ENCODE measurements around the gene L3MBTL4. TPM values are rescaled to one million over a fixed set of nuclear protein-coding genes. Genes with fewer than 3 reads are reported as not detected.

L3MBTL4 gene
- polyA plus RNA-seq, 1 of the 3 experiments (the other 2 are of a cell fraction): 0.02 TPM

DNA sequence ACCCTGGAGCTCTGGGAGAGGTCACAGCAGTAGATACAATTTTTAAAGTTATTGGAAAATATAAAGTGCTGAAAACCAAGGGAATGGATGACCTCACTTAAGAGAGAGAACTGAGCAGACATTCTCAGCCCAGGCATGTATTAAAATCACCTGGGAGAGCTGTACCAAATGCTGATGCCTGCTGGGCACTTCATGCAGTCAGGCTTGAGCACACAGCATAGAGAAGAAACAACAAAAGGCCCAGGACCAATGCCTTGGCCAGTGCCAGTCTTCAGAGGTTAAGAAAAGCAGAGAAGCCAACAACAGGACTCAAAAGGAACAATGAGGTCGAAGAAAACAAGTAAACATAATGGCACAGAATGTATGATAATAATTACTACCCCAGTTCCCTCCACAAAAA lies 211.8 kb downstream of the L3MBTL4 start:
- ChIA-PET POLR2A (no interaction called here), CTCF (no interaction called here)
- no peaks in the 10 kb centered on the region for H3K79me2 ChIP-seq (ENCODE audit: insufficient read depth)
- H3K4me2 ChIP-seq: no peak overlapping the region
- no peaks in the 10 kb centered on the region for H4K20me1 ChIP-seq (ENCODE audit: insufficient read depth)
- H3K36me3 ChIP-seq (replicated peaks in 1 of 2; ENCODE audit: control insufficient read depth in 1 of 2, insufficient read depth in 2 of 2, low read length in 1 of 2): no peaks in the 10 kb centered on the region
- no peak overlapping the region for H3K27ac ChIP-seq (ENCODE audit: low read depth in 2 of 2, low read length in 1 of 2)
- no peaks in the 10 kb centered on the region for H3K9me2 ChIP-seq
- H3F3A ChIP-seq (replicated peaks; ENCODE audit: insufficient read depth): no peaks in the 10 kb centered on the region
- no peak overlapping the region for H2AFZ ChIP-seq (ENCODE audit: low read depth)
- DNase-seq: no peak
- TF ChIP-seq, protein P1, sequence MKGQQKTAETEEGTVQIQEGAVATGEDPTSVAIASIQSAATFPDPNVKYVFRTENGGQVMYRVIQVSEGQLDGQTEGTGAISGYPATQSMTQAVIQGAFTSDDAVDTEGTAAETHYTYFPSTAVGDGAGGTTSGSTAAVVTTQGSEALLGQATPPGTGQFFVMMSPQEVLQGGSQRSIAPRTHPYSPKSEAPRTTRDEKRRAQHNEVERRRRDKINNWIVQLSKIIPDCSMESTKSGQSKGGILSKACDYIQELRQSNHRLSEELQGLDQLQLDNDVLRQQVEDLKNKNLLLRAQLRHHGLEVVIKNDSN (IDR thresholded peaks at IDR 0.05; ENCODE audit: borderline replicate concordance, low read depth): no peak
- no peak for TF ChIP-seq GATA2 (CRISPR knock-in tag; IDR thresholded peaks at IDR 0.05)
- TF ChIP-seq NRF1 (IDR thresholded peaks at IDR 0.05; ENCODE audit: low read depth, low read length): no peak
- no peaks in the 10 kb centered on the region for H3K27me3 ChIP-seq (ENCODE audit: insufficient read depth)
- no peak overlapping the region for H3K9ac ChIP-seq
- H3K4me1 ChIP-seq (ENCODE audit: control insufficient read depth in 1 of 2, insufficient read depth in 2 of 2, low read depth in 1 of 2, low read length in 1 of 2): peaks cover 0 to 7% of the 10 kb centered on the region in 2 experiments; a peak in 1 of 4 replicates
- no peak overlapping the region for H3K4me3 ChIP-seq (ENCODE audit: low read depth in 2 of 2, low read length in 1 of 2)
- H3K9me3 ChIP-seq: no peaks in the 10 kb centered on the region
- WGBS (ENCODE audit: low lambda C conversion rate): 11% methylated on average over 1 of the region's 1 CpG

DNA sequence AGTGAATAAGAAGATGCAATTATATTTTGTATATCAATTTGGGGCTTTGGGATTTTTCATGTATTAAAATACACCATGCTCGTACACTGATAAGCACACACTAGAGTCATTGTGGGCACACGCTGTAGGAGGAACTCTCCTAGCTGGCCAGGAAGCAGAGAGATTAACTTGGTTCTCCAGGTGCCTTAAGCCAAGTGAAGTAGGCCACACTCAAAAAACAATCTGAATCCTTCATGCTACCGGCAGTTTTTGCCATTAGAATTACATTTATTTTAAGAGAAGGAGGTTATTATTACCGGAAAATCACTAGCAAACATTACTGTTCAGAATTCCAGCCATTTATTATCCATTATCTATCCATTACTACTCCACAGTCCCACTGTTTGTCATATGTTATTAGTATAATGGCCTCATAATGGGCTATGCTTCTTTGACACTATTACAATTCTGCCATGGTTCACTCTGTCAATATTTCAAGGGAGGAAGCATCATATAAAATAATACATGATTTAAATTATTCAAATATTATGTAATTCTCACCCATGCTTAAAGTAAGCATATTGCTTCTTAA lies 214.4 kb downstream of the L3MBTL4 start:
- 40% methylated on average over 4 of the region's 4 CpGs for WGBS (ENCODE audit: low lambda C conversion rate)
- no peak overlapping the region for H3K4me3 ChIP-seq (ENCODE audit: low read depth in 2 of 2, low read length in 1 of 2)
- no peaks in the 10 kb centered on the region for H3F3A ChIP-seq (replicated peaks; ENCODE audit: insufficient read depth)
- DNase-seq: no peak
- ChIA-PET CTCF (interaction anchor here (0.7 to 0.9 kb wide), 2 partner anchors 11 to 184 kb away, joined by 3 read pairs; no protein-coding TSS in a partner anchor), POLR2A (no interaction called here)
- TF ChIP-seq CHD2 (IDR thresholded peaks at IDR 0.05; ENCODE audit: low read length, partially characterized antibody): no peak
- no peak for TF ChIP-seq GABPA (IDR thresholded peaks at IDR 0.05; ENCODE audit: low read depth)
- TF ChIP-seq EZH2phosphoT487 (IDR thresholded peaks at IDR 0.05; ENCODE audit: borderline replicate concordance, low read depth): no peak
- TF ChIP-seq RCOR1 (IDR thresholded peaks at IDR 0.05; ENCODE audit: low read length): no peak
- TF ChIP-seq EP300 (IDR thresholded peaks at IDR 0.05; ENCODE audit: borderline replicate concordance in 1 of 2, low read depth in 1 of 2, low read length in 1 of 2): no peak
- H3K4me2 ChIP-seq: no peak overlapping the region
- H3K9me2 ChIP-seq: no peaks in the 10 kb centered on the region
- no peaks in the 10 kb centered on the region for H3K9me3 ChIP-seq
- no peak overlapping the region for H3K9ac ChIP-seq
- H3K36me3 ChIP-seq (replicated peaks in 1 of 2; ENCODE audit: control insufficient read depth in 1 of 2, insufficient read depth in 2 of 2, low read length in 1 of 2): no peaks in the 10 kb centered on the region
- H3K27ac ChIP-seq (ENCODE audit: low read depth in 2 of 2, low read length in 1 of 2): peak overlapping the region in 1 of 2 experiments; percentile 17; a peak in 2 of 4 replicates
- no peaks in the 10 kb centered on the region for H4K20me1 ChIP-seq (ENCODE audit: insufficient read depth)
- H3K79me2 ChIP-seq (ENCODE audit: insufficient read depth): no peaks in the 10 kb centered on the region
- H2AFZ ChIP-seq (ENCODE audit: low read depth): no peak overlapping the region
- no peaks in the 10 kb centered on the region for H3K27me3 ChIP-seq (ENCODE audit: insufficient read depth)
- peaks cover 0 to 7% of the 10 kb centered on the region in 2 experiments; a peak in 1 of 4 replicates for H3K4me1 ChIP-seq (ENCODE audit: control insufficient read depth in 1 of 2, insufficient read depth in 2 of 2, low read depth in 1 of 2, low read length in 1 of 2)

DNA sequence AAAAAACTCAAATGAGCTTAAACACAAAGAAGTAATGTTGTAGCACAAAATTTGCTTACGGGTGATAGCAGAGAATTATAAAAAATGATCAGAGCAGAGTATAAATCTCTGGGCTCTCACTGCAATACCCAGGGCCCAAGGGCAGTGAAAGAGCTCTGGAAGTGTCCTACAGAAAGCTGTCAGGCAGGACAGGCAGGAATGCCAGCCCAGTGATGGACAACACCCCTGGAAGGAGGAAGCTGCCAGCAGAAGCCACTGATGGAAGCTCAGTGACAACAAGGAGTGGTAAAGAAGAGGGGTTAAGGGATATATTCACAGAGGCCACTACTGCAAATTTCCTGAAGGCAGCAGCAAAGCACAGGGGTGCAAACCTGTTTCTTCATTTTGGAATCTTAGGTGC lies 214.9 kb downstream of the L3MBTL4 start:
- no peak overlapping the region for H3K9ac ChIP-seq
- no peak overlapping the region for H3K4me3 ChIP-seq (ENCODE audit: low read depth in 2 of 2, low read length in 1 of 2)
- H3K9me3 ChIP-seq: no peaks in the 10 kb centered on the region
- no peak overlapping the region for H3K4me2 ChIP-seq
- H3K4me1 ChIP-seq (ENCODE audit: control insufficient read depth in 1 of 2, insufficient read depth in 2 of 2, low read depth in 1 of 2, low read length in 1 of 2): peaks cover 0 to 7% of the 10 kb centered on the region in 2 experiments; a peak in 1 of 4 replicates
- ChIA-PET POLR2A (no interaction called here), CTCF (interaction anchor here (0.9 kb wide), 2 partner anchors 8 to 183 kb away, joined by 3 read pairs; no protein-coding TSS in a partner anchor)
- H3K79me2 ChIP-seq (ENCODE audit: insufficient read depth): no peaks in the 10 kb centered on the region
- H2AFZ ChIP-seq (ENCODE audit: low read depth): no peak overlapping the region
- peak overlapping the region in 1 of 2 experiments; percentile 17; a peak in 2 of 4 replicates for H3K27ac ChIP-seq (ENCODE audit: low read depth in 2 of 2, low read length in 1 of 2)
- H3K36me3 ChIP-seq (replicated peaks in 1 of 2; ENCODE audit: control insufficient read depth in 1 of 2, insufficient read depth in 2 of 2, low read length in 1 of 2): no peaks in the 10 kb centered on the region
- no peaks in the 10 kb centered on the region for H4K20me1 ChIP-seq (ENCODE audit: insufficient read depth)
- no peaks in the 10 kb centered on the region for H3K27me3 ChIP-seq (ENCODE audit: insufficient read depth)
- no peak for DNase-seq
- no peaks in the 10 kb centered on the region for H3F3A ChIP-seq (replicated peaks; ENCODE audit: insufficient read depth)
- TF ChIP-seq TCF12 (IDR thresholded peaks at IDR 0.05) (no peak), TEAD4 (IDR thresholded peaks at IDR 0.05; ENCODE audit: borderline replicate concordance, insufficient read depth) (no peak), GABPA (IDR thresholded peaks at IDR 0.05; ENCODE audit: low read depth) (no peak), JUND (IDR thresholded peaks at IDR 0.05) (no peak), CHD2 (IDR thresholded peaks at IDR 0.05; ENCODE audit: low read length, partially characterized antibody) (no peak), RFX5 (IDR thresholded peaks at IDR 0.05; ENCODE audit: low read length) (no peak), GATA2 (CRISPR knock-in tag; IDR thresholded peaks at IDR 0.05) (no peak)
- TF ChIP-seq, protein P2, sequence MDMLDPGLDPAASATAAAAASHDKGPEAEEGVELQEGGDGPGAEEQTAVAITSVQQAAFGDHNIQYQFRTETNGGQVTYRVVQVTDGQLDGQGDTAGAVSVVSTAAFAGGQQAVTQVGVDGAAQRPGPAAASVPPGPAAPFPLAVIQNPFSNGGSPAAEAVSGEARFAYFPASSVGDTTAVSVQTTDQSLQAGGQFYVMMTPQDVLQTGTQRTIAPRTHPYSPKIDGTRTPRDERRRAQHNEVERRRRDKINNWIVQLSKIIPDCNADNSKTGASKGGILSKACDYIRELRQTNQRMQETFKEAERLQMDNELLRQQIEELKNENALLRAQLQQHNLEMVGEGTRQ (IDR thresholded peaks at IDR 0.05; ENCODE audit: borderline replicate concordance, low read depth, low read length): no peak
- TF ChIP-seq, protein P3, sequence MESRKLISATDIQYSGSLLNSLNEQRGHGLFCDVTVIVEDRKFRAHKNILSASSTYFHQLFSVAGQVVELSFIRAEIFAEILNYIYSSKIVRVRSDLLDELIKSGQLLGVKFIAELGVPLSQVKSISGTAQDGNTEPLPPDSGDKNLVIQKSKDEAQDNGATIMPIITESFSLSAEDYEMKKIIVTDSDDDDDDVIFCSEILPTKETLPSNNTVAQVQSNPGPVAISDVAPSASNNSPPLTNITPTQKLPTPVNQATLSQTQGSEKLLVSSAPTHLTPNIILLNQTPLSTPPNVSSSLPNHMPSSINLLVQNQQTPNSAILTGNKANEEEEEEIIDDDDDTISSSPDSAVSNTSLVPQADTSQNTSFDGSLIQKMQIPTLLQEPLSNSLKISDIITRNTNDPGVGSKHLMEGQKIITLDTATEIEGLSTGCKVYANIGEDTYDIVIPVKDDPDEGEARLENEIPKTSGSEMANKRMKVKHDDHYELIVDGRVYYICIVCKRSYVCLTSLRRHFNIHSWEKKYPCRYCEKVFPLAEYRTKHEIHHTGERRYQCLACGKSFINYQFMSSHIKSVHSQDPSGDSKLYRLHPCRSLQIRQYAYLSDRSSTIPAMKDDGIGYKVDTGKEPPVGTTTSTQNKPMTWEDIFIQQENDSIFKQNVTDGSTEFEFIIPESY (IDR thresholded peaks at IDR 0.05; ENCODE audit: borderline replicate concordance, low read depth): no peak
- WGBS (ENCODE audit: low lambda C conversion rate): 55% methylated on average over 1 of the region's 1 CpG
- H3K9me2 ChIP-seq: no peaks in the 10 kb centered on the region

All from SK-N-SH (cell line).